ENCODE measurements around the gene CCDC188.

CCDC188 gene

DNA sequence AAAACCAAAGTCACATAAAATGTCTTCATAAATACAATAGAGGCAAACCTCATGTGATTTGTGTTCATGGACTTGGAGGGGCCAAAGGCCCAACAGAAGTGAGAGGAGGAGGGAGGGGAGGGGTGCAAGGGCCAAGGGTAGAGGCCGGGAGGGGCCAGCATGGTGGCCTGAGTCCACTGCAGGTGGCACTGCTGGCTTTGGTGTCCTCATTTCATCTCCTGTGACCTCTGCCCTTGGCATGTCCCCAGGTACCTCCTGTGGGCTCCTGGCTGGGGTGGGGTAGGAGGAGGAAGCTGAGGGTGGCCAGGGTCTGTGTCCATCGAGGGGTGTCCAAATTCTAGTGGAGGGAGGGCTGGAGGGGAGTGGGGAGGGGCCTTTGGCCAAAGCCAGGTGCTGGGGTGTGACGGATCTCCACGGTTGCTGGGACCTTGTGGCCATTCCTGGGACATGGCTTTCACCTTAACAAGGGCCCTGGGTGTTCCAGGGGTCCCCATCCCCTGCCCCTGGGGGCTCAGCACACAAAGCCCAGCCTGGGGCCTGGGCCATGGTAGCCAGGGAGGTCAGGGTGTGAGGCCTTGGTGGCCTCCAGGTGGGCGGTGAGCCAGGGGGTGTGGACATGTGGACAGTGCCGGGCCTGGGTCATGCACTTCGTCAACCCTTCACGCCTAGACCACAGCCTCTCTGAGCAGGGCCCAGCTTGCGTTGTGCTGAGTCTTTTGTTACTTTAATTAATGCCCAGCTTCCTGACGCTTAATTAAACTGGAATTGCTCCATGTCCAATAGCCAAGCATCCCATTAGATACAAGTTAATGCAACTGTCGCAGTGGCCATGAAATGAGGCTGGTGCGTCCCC, 20.7 kb upstream of the CCDC188 start:
- DNase-seq (ENCODE audit: low read depth) = no peak
- H3K4me3 ChIP-seq (ENCODE audit: control insufficient read depth, low read depth, low read length) = no peak overlapping the region
- TF ChIP-seq, protein P1, sequence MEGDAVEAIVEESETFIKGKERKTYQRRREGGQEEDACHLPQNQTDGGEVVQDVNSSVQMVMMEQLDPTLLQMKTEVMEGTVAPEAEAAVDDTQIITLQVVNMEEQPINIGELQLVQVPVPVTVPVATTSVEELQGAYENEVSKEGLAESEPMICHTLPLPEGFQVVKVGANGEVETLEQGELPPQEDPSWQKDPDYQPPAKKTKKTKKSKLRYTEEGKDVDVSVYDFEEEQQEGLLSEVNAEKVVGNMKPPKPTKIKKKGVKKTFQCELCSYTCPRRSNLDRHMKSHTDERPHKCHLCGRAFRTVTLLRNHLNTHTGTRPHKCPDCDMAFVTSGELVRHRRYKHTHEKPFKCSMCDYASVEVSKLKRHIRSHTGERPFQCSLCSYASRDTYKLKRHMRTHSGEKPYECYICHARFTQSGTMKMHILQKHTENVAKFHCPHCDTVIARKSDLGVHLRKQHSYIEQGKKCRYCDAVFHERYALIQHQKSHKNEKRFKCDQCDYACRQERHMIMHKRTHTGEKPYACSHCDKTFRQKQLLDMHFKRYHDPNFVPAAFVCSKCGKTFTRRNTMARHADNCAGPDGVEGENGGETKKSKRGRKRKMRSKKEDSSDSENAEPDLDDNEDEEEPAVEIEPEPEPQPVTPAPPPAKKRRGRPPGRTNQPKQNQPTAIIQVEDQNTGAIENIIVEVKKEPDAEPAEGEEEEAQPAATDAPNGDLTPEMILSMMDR (IDR thresholded peaks at IDR 0.05; ENCODE audit: control insufficient read depth, insufficient read depth, low read depth, low read length, missing control alignments) = no peak

DNA sequence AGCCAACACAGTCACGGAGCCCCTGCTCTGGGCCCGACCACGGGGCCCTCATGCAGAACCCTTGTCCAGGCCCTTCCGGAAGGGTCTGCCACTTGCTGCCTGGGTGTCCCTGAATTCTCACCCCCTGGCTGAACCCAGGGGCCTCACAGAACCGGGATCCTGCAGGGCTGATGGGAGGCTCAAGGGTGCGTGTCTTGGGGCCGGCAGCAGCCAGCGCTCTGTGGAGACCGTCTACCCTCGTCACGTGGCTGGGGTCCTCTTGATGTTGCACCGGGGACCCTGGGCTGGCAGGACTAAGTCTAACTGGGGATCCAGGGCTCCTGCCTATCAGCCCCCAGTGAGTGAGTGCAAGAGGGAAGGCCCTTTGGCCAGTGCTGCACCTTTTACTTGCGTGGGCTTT, 19.3 kb upstream of the CCDC188 start:
- no peak for DNase-seq (ENCODE audit: low read depth)
- no peak overlapping the region for H3K4me3 ChIP-seq (ENCODE audit: control insufficient read depth, low read depth, low read length)
- TF ChIP-seq, protein P1 (IDR thresholded peaks at IDR 0.05; ENCODE audit: control insufficient read depth, insufficient read depth, low read depth, low read length, missing control alignments) = no peak

DNA sequence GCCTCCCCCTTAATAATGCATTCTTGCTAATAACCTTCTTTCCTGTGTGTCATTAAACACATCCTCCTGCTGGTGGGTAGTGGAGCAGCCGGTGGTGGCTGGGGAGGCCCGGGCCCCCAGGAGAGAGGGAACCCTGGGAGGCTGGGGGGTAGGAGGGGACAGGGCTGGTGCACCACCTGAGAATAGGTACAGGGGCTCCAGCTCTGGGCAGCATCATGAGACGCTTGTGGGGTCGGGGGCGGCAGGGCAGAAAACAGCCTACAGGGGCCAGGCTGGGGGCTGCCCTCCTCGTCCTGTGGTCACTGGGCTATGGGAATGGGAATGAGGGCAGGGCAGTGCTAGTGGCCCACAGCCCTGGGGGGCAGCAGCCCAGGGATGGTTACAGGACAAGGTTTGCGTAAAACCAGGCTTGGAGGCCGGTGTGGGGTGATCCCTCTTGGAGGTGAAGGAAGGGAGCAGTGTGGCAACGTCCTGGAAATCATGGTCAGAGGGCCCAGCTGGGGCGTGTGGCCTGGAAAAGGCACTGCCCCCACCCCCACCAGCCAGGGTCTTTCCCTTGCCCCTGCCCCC, 18.5 kb upstream of the CCDC188 start:
- H3K4me3 ChIP-seq (ENCODE audit: control insufficient read depth, low read depth, low read length) = no peak overlapping the region
- TF ChIP-seq, protein P1 (IDR thresholded peaks at IDR 0.05; ENCODE audit: control insufficient read depth, insufficient read depth, low read depth, low read length, missing control alignments) = no peak
- no peak for DNase-seq (ENCODE audit: low read depth)

DNA sequence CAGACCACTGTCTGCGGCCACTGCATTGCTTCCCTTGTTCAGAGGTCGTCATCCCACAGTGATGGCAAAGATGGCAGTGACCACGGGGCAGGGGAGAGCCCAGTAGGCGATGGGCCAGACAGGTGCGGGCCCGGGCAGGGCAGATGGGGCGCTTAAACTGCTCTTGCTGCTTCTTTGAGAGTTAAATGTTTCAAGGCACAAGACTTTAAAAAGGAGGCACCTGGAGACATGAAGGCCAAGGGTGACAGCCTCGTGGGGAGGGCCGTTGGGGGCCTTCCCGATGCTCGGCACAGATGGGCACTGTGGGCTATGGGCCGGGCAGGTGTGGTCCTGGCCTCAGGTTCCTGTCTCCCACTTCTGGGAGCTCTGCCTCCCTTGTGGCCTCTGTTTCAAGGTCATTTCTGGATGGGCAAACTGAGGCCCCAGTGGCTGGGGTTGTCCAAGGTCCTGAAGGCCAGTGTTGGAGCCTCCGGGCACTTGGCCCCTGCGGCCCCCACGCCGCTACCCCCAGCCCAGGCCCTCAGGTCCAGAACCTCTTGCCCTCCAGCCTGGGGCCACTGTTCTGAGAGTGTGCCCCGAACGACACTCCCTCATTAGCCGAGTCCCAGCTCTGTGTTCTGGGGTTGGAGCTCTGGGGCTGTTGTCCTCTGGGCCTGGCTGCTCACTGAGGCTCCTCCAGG, 16.9 kb upstream of the CCDC188 start:
- TF ChIP-seq, protein P1 (IDR thresholded peaks at IDR 0.05; ENCODE audit: control insufficient read depth, insufficient read depth, low read depth, low read length, missing control alignments) = no peak
- no peak for DNase-seq (ENCODE audit: low read depth)
- H3K4me3 ChIP-seq (ENCODE audit: control insufficient read depth, low read depth, low read length) = no peak overlapping the region

DNA sequence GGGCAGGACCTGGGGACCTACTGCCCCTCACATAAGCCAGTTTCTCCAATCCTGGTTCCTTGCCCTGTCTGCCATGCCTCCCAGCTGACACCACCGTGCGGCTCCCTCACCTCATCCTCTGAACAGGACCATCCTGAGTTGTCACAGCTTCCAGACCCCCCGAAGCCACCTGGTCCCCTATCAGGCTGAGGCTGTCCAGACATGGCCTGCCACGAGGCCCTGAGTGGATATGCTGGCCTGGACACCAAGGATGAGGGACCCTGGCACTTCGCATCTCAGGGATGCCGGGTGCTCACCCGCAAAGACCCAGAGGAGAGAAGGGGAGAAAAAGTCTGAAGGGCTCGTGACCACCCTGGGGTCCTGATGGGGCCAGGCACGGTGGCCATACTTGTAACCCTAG, 15.8 kb upstream of the CCDC188 start:
- no peak for DNase-seq (ENCODE audit: low read depth)
- no peak overlapping the region for H3K4me3 ChIP-seq (ENCODE audit: control insufficient read depth, low read depth, low read length)
- TF ChIP-seq, protein P1 (IDR thresholded peaks at IDR 0.05; ENCODE audit: control insufficient read depth, insufficient read depth, low read depth, low read length, missing control alignments) = no peak

DNA sequence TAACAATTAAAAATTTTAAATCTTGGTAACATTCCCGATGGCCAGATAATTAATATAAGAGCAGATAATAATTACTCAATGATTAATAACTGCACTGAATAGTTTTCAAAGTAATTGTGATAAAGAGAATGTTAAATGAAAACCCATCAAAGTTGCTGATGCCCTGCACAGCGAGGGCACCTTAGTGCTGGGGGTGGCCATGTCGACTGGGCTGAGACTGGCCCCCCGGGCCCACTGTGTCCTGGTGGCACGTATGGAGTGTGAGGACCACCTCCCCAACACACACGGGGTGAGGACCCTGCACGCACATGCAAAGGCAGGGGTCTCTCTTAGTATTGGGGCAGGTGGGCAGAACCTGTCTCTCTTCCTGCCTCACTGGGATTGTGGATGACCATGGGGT, 15.1 kb upstream of the CCDC188 start:
- TF ChIP-seq, protein P1 (IDR thresholded peaks at IDR 0.05; ENCODE audit: control insufficient read depth, insufficient read depth, low read depth, low read length, missing control alignments) = no peak
- no peak overlapping the region for H3K4me3 ChIP-seq (ENCODE audit: control insufficient read depth, low read depth, low read length)
- no peak for DNase-seq (ENCODE audit: low read depth)
